ENCODE results near the gene TASP1.

DNA sequence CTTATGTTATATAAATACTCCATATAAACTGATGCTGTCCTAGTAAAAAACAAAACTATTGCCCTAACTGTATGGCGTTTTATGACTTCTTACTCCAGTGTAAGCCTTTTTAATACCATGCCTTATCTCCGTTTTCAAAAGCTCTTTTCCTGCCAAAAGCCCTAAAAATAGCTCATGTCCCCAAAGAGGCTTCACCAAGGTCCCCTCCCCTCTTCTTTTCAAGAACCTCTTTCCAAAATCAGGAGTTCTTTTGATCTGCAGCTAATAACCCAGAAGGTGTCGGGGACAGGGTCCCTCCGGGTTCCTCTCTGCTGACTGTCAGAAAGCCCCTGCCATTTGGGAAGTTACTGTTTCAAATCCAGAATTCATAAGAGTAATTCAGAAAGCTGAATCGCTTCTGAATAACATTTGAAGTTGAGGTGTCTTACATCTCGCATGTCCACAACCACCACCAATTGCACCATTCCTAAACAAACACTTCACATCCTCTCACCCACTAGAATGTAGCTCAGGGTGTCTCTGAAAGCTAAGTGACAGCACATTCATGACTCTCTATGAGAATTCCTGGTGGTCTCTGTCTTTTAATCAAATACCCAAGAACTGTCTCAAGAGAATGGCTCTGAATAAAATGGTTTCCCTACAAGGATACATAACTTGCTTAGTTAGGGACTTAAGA, 13.3 kb downstream of the TASP1 start:
- TF ChIP-seq, protein P1, sequence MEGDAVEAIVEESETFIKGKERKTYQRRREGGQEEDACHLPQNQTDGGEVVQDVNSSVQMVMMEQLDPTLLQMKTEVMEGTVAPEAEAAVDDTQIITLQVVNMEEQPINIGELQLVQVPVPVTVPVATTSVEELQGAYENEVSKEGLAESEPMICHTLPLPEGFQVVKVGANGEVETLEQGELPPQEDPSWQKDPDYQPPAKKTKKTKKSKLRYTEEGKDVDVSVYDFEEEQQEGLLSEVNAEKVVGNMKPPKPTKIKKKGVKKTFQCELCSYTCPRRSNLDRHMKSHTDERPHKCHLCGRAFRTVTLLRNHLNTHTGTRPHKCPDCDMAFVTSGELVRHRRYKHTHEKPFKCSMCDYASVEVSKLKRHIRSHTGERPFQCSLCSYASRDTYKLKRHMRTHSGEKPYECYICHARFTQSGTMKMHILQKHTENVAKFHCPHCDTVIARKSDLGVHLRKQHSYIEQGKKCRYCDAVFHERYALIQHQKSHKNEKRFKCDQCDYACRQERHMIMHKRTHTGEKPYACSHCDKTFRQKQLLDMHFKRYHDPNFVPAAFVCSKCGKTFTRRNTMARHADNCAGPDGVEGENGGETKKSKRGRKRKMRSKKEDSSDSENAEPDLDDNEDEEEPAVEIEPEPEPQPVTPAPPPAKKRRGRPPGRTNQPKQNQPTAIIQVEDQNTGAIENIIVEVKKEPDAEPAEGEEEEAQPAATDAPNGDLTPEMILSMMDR (IDR thresholded peaks at IDR 0.05; ENCODE audit: low read depth, low read length): no peak
- TF ChIP-seq EZH2phosphoT487 (IDR thresholded peaks at IDR 0.05; ENCODE audit: low read depth): no peak

Measured in OCI-LY3 (cell line).